Activated CD8-positive, alpha-beta T cell treated with anti-CD3 and anti-CD28 coated beads for 36 hours (primary cell): ENCODE data around the gene PALLD. TPM values are rescaled to one million over a fixed set of nuclear protein-coding genes. Genes with fewer than 3 reads are reported as not detected.

Experiments
- ATAC-seq: fragments of 200-7000 bp; cut with Tn5 transposase; one replicate; pipeline ENCODE4 v1.10.0; 2021; ENCODE audit warnings: mild to moderate bottlenecking, moderate library complexity
- CTCF ChIA-PET: fragments of 350-600 bp; sonication (Branson Sonifier 250); formaldehyde crosslinking; loops from one replicate; lab custom pipeline; 2021; ENCODE audit warnings: antibody characterized with exemption; lab: Charles Lee
- POLR2A ChIA-PET: fragments of 350-600 bp; sonication (Branson Sonifier 250); formaldehyde crosslinking; loops from one replicate; lab custom pipeline; 2021; ENCODE audit warnings: antibody characterized with exemption; lab: Charles Lee
- DNase-seq: peaks from one replicate; pipeline ENCODE4 v3.0.0-alpha.2; 2020
- H3K27ac Mint-ChIP-seq: one replicate; pipeline ENCODE4 v1.8.0; 2021; ENCODE audit warnings: mild to moderate bottlenecking, mixed read lengths
- H3K27me3 Mint-ChIP-seq: one replicate; pipeline ENCODE4 v1.8.0; 2021; ENCODE audit warnings: mixed read lengths
- H3K36me3 Mint-ChIP-seq: one replicate; pipeline ENCODE4 v1.8.0; 2021; ENCODE audit warnings: low read depth, mixed read lengths
- H3K4me1 Mint-ChIP-seq: one replicate; pipeline ENCODE4 v1.8.0; 2021; ENCODE audit warnings: low read depth, mixed read lengths
- H3K4me3 Mint-ChIP-seq: one replicate; pipeline ENCODE4 v1.8.0; 2021; ENCODE audit warnings: mild to moderate bottlenecking, moderate library complexity, mixed read lengths
- H3K9me3 Mint-ChIP-seq: one replicate; pipeline ENCODE4 v1.8.0; 2021; ENCODE audit warnings: mixed read lengths
- CTCF ChIP-seq: fragments of 200-600 bp; IDR thresholded peaks from one replicate; pipeline ENCODE4 v1.8.0; 2022; ENCODE audit warnings: antibody characterized with exemption, mild to moderate bottlenecking
- intact Hi-C: fragments of 100-400 bp; cut with micrococcal nuclease; formaldehyde crosslinking; loops from one replicate; pipeline ENCODE4 v1.10.0; 2022
- total RNA-seq, 2 experiments: library from RNA; stranded (reverse); gene quantifications; one replicate each; pipeline ENCODE4 v1.2.3, GENCODE V29; 2021

The PALLD gene
- total RNA-seq, 2 experiments from 2014 or later: 0.41 to 0.60 TPM

- ChIA-PET CTCF (no interaction called here), POLR2A (no interaction called here)
- ATAC-seq (no peak), DNase-seq (no peak)
- Mint-ChIP-seq H3K27ac (no peak overlapping the region), H3K4me1 (peaks cover 4% of the 10 kb centered on the region), H3K9me3 (no peaks in the 10 kb centered on the region), H3K36me3 (no peaks in the 10 kb centered on the region), H3K4me3 (no peak overlapping the region), H3K27me3 (peaks cover 3% of the 10 kb centered on the region)
- no peak for TF ChIP-seq CTCF
- intact Hi-C loops: no loop called here
Observed at GRCh38 chr4:168759321-168759720, 262.5 kb downstream of the PALLD start.

GRCh38 chr4:168759959-168760527 lies 263.2 kb downstream of the PALLD start:
- H3K27ac Mint-ChIP-seq: no peak overlapping the region
- no peak for TF ChIP-seq CTCF
- H3K36me3 Mint-ChIP-seq: no peaks in the 10 kb centered on the region
- ChIA-PET POLR2A (no interaction called here), CTCF (interaction anchor here (1.1 kb wide), 1 partner anchor 369 kb away, joined by 3 read pairs; no protein-coding TSS in a partner anchor)
- peaks cover 3% of the 10 kb centered on the region for H3K27me3 Mint-ChIP-seq
- ATAC-seq (no peak), DNase-seq (no peak)
- peaks cover 4% of the 10 kb centered on the region for H3K4me1 Mint-ChIP-seq
- H3K9me3 Mint-ChIP-seq: no peaks in the 10 kb centered on the region
- no peak overlapping the region for H3K4me3 Mint-ChIP-seq
- intact Hi-C loops: no loop called here

- ChIA-PET CTCF (interaction anchor here (1.1 kb wide), 1 partner anchor 368 kb away, joined by 3 read pairs; no protein-coding TSS in a partner anchor), POLR2A (no interaction called here)
- ATAC-seq: no peak
- Mint-ChIP-seq H3K4me1 (peaks cover 4% of the 10 kb centered on the region), H3K27me3 (peaks cover 3% of the 10 kb centered on the region), H3K9me3 (no peaks in the 10 kb centered on the region), H3K27ac (no peak overlapping the region), H3K4me3 (no peak overlapping the region), H3K36me3 (no peaks in the 10 kb centered on the region)
- no peak for TF ChIP-seq CTCF
- DNase-seq: no peak
- intact Hi-C loops: no loop called here
Observed at GRCh38 chr4:168761066-168761465, 264.2 kb downstream of the PALLD start.

- no peak for ATAC-seq
- Mint-ChIP-seq H3K9me3 (no peaks in the 10 kb centered on the region), H3K4me1 (no peaks in the 10 kb centered on the region), H3K4me3 (no peak overlapping the region), H3K36me3 (no peaks in the 10 kb centered on the region), H3K27me3 (peaks cover 4% of the 10 kb centered on the region), H3K27ac (no peak overlapping the region)
- DNase-seq: no peak
- ChIA-PET POLR2A (no interaction called here), CTCF (interaction anchor here (1.2 kb wide), 1 partner anchor 10 kb away, joined by 3 read pairs; no protein-coding TSS in a partner anchor)
- intact Hi-C loops: no loop called here
- no peak for TF ChIP-seq CTCF
Observed at GRCh38 chr4:168765322-168765721, 268.5 kb downstream of the PALLD start.

- Mint-ChIP-seq H3K4me3 (no peak overlapping the region), H3K27me3 (peaks cover 4% of the 10 kb centered on the region), H3K4me1 (no peaks in the 10 kb centered on the region), H3K9me3 (no peaks in the 10 kb centered on the region), H3K27ac (no peak overlapping the region), H3K36me3 (no peaks in the 10 kb centered on the region)
- DNase-seq (no peak), ATAC-seq (no peak)
- CTCF ChIA-PET: no interaction called here
- POLR2A ChIA-PET: no interaction called here
- intact Hi-C loops: no loop called here
- no peak for TF ChIP-seq CTCF
Observed at GRCh38 chr4:168765726-168766125, 268.9 kb downstream of the PALLD start.
